Measurements from ENCODE around the gene PRR14L. TPM values are rescaled to one million over a fixed set of nuclear protein-coding genes. Genes with fewer than 3 reads are reported as not detected.
A peak's percentile ranks its signal among the peaks of the same experiment; 100 is the strongest.

PRR14L gene
- polyA plus RNA-seq, 1 of the 3 experiments (the other 2 are of a cell fraction), result 5.9 TPM

GRCh38 chr22:31739795-31740201, 10.1 kb downstream of the PRR14L start (continued):
- no peak for TF ChIP-seq GATA2 (CRISPR knock-in tag; IDR thresholded peaks at IDR 0.05)
- TF ChIP-seq FOXM1 (IDR thresholded peaks at IDR 0.05; ENCODE audit: low read depth), result no peak
- TF ChIP-seq RAD21 (IDR thresholded peaks at IDR 0.05; ENCODE audit: low read length), result no peak

- peaks cover 100% of the 10 kb centered on the region for H3K79me2 ChIP-seq (ENCODE audit: insufficient read depth)
- no peak overlapping the region for H2AFZ ChIP-seq (ENCODE audit: low read depth)
- peaks cover 4 to 8% of the 10 kb centered on the region in 2 experiments; a peak in 2 of 4 replicates for H3K4me1 ChIP-seq (ENCODE audit: control insufficient read depth in 1 of 2, insufficient read depth in 2 of 2, low read depth in 1 of 2, low read length in 1 of 2)
- H3K9me3 ChIP-seq, result no peaks in the 10 kb centered on the region
- 88% methylated on average over 2 of the region's 2 CpGs for WGBS (ENCODE audit: low lambda C conversion rate)
- no peak for DNase-seq
- H3K9ac ChIP-seq, result no peak overlapping the region
- peaks cover 3% of the 10 kb centered on the region for H3F3A ChIP-seq (replicated peaks; ENCODE audit: insufficient read depth)
- no peaks in the 10 kb centered on the region for H3K9me2 ChIP-seq
- TF ChIP-seq RAD21 (IDR thresholded peaks at IDR 0.05; ENCODE audit: low read length) (peak; percentile 44; the same call in 1 of the 2 replicates), MAX (IDR thresholded peaks at IDR 0.05; ENCODE audit: low read depth) (no peak)
- no peak overlapping the region for H3K4me3 ChIP-seq (ENCODE audit: low read depth in 2 of 2, low read length in 1 of 2)
- no peaks in the 10 kb centered on the region for H3K27me3 ChIP-seq (ENCODE audit: insufficient read depth)
- peaks cover 15% of the 10 kb centered on the region; the same call in 1 of the 2 replicates for H4K20me1 ChIP-seq (ENCODE audit: insufficient read depth)
- H3K36me3 ChIP-seq (replicated peaks in 1 of 2; ENCODE audit: control insufficient read depth in 1 of 2, insufficient read depth in 2 of 2, low read length in 1 of 2), result peaks cover 17 to 28% of the 10 kb centered on the region in 2 experiments
- POLR2A ChIA-PET, result interaction anchor here (2.0 kb wide), 1 partner anchor 12 kb away, joined by 5 read pairs; the partner anchor contains the start of gene PRR14L
- CTCF ChIA-PET, result interaction anchor here (0.6 to 1.8 kb wide), 4 partner anchors 62 to 233 kb away, joined by 3 to 9 read pairs (median 4); no protein-coding TSS in a partner anchor
- H3K4me2 ChIP-seq, result no peak overlapping the region
- no peak overlapping the region; a peak in 1 of 4 replicates for H3K27ac ChIP-seq (ENCODE audit: low read depth in 2 of 2, low read length in 1 of 2)
Measured at GRCh38 chr22:31738566-31738965, 11.4 kb downstream of the PRR14L start.

- Histone ChIP-seq H3K79me2 (ENCODE audit: insufficient read depth) (peaks cover 97% of the 10 kb centered on the region), H3K9me3 (no peaks in the 10 kb centered on the region), H3K9ac (no peak overlapping the region), H4K20me1 (ENCODE audit: insufficient read depth) (peaks cover 11% of the 10 kb centered on the region; the same call in 1 of the 2 replicates), H3K27ac (ENCODE audit: low read depth in 2 of 2, low read length in 1 of 2) (no peak overlapping the region), H3K9me2 (no peaks in the 10 kb centered on the region), H3K4me2 (no peak overlapping the region), H3K27me3 (ENCODE audit: insufficient read depth) (no peaks in the 10 kb centered on the region), H2AFZ (ENCODE audit: low read depth) (no peak overlapping the region), H3K4me1 (ENCODE audit: control insufficient read depth in 1 of 2, insufficient read depth in 2 of 2, low read depth in 1 of 2, low read length in 1 of 2) (peaks cover 4 to 8% of the 10 kb centered on the region in 2 experiments; a peak in 2 of 4 replicates), H3F3A (replicated peaks; ENCODE audit: insufficient read depth) (no peaks in the 10 kb centered on the region), H3K36me3 (replicated peaks in 1 of 2; ENCODE audit: control insufficient read depth in 1 of 2, insufficient read depth in 2 of 2, low read length in 1 of 2) (peaks cover 17 to 28% of the 10 kb centered on the region in 2 experiments), H3K4me3 (ENCODE audit: low read depth in 2 of 2, low read length in 1 of 2) (no peak overlapping the region)
- WGBS (ENCODE audit: low lambda C conversion rate), result 94% methylated on average over 5 of the region's 5 CpGs
- TF ChIP-seq FOSL2 (IDR thresholded peaks at IDR 0.05; ENCODE audit: borderline replicate concordance, low read depth), result no peak
- ChIA-PET CTCF (interaction anchor here (0.7 to 1.8 kb wide), 3 partner anchors 61 to 176 kb away, joined by 3 to 9 read pairs (median 4); no protein-coding TSS in a partner anchor), POLR2A (interaction anchor here (2.0 kb wide), 1 partner anchor 12 kb away, joined by 5 read pairs; the partner anchor contains the start of gene PRR14L)
- no peak for DNase-seq
Measured at GRCh38 chr22:31737932-31738331, 12.0 kb downstream of the PRR14L start.

- Histone ChIP-seq H2AFZ (ENCODE audit: low read depth) (no peak overlapping the region), H3K4me1 (ENCODE audit: control insufficient read depth in 1 of 2, insufficient read depth in 2 of 2, low read depth in 1 of 2, low read length in 1 of 2) (peaks cover 4 to 8% of the 10 kb centered on the region in 2 experiments; a peak in 2 of 4 replicates), H3F3A (replicated peaks; ENCODE audit: insufficient read depth) (no peaks in the 10 kb centered on the region), H3K9me3 (no peaks in the 10 kb centered on the region), H3K79me2 (ENCODE audit: insufficient read depth) (peaks cover 97% of the 10 kb centered on the region), H3K36me3 (replicated peaks in 1 of 2; ENCODE audit: control insufficient read depth in 1 of 2, insufficient read depth in 2 of 2, low read length in 1 of 2) (peaks cover 17 to 28% of the 10 kb centered on the region in 2 experiments), H3K27me3 (ENCODE audit: insufficient read depth) (no peaks in the 10 kb centered on the region), H3K4me2 (no peak overlapping the region), H3K9ac (no peak overlapping the region), H3K4me3 (ENCODE audit: low read depth in 2 of 2, low read length in 1 of 2) (no peak overlapping the region), H4K20me1 (ENCODE audit: insufficient read depth) (peaks cover 10% of the 10 kb centered on the region; the same call in 1 of the 2 replicates), H3K27ac (ENCODE audit: low read depth in 2 of 2, low read length in 1 of 2) (no peak overlapping the region), H3K9me2 (no peaks in the 10 kb centered on the region)
- DNase-seq, result no peak
- CTCF ChIA-PET, result interaction anchor here (0.7 kb wide), 1 partner anchor 9 kb away, joined by 3 read pairs; no protein-coding TSS in a partner anchor
- TF ChIP-seq TCF12 (IDR thresholded peaks at IDR 0.05) (no peak), TAF1 (IDR thresholded peaks at IDR 0.05; ENCODE audit: borderline replicate concordance, low read depth, low read length) (no peak), MXI1 (IDR thresholded peaks at IDR 0.05; ENCODE audit: low read depth, low read length) (no peak), SMC3 (IDR thresholded peaks at IDR 0.05; ENCODE audit: low read depth, low read length) (no peak), RAD21 (IDR thresholded peaks at IDR 0.05; ENCODE audit: low read length) (no peak), FOXJ3 (CRISPR knock-in tag; IDR thresholded peaks at IDR 0.05) (no peak), RXRA (IDR thresholded peaks at IDR 0.05; ENCODE audit: borderline replicate concordance, low read depth) (no peak), EP300 (IDR thresholded peaks at IDR 0.05; ENCODE audit: borderline replicate concordance in 1 of 2, low read depth in 1 of 2, low read length in 1 of 2) (no peak), NFIC (IDR thresholded peaks at IDR 0.05; ENCODE audit: borderline replicate concordance) (no peak)
- 96% methylated on average over 2 of the region's 2 CpGs for WGBS (ENCODE audit: low lambda C conversion rate)
- POLR2A ChIA-PET, result no interaction called here
Measured at GRCh38 chr22:31736458-31736857, 13.5 kb downstream of the PRR14L start.
